ENCODE data around the gene FREM1.

The FREM1 gene

GRCh38 chr9:14693251-14693861 lies 216.9 kb downstream of the FREM1 start, which contains the start of gene ZDHHC21:
Gene ZDHHC21 (minus strand): TSS chr9:14693432. CDS start chr9:14674340, 19,092 bp downstream.
- DNase-seq, result peak; percentile 72

- DNase-seq, result peak; percentile 53
These were observed 217.6 kb downstream of the FREM1 start for GRCh38 chr9:14692470-14693250.

GRCh38 chr9:14690948-14691730 lies 219.1 kb downstream of the FREM1 start:
- DNase-seq, result no peak

- DNase-seq, result no peak
These were observed 223.0 kb downstream of the FREM1 start for GRCh38 chr9:14687042-14687719.

- DNase-seq, result no peak
These were observed 224.1 kb downstream of the FREM1 start for GRCh38 chr9:14686168-14686567.

Data from NCI-H345 (cell line).